Pancreas (tissue), 10 donors: Measurements from ENCODE around the gene CREB1. TPM values are rescaled to one million over a fixed set of nuclear protein-coding genes. Genes with fewer than 3 reads are reported as not detected.

Experiments
- ATAC-seq, 4 donors: fragments of 200-7000 bp; cut with Tn5 transposase; one replicate each; pipeline versions ENCODE4 v1.8.0 to v1.9.1; 2020; ENCODE audit warnings: mild to moderate bottlenecking in 4 of 4, moderate library complexity in 4 of 4
- DNase-seq, 6 donors: peaks; one replicate each; pipeline ENCODE4 v3.0.0-alpha.2; 2020
- FAIRE-seq: peaks from 2 replicates; lab custom pipeline; 2012; peaks lifted over from hg19 to GRCh38; lab: Jason Lieb, UNC
- H3K27ac ChIP-seq, 4 donors: fragments of 200-600 bp; sonication (generic); 1 replicate in 3 of 4; 2 replicates in 1 of 4; pipeline versions ENCODE4 v1.5.0 to v1.8.0; 2020
- H3K27me3 ChIP-seq, 4 donors: fragments of 200-600 bp; one replicate each; pipeline ENCODE4 v1.8.0; 2021
- H3K36me3 ChIP-seq, 3 donors: fragments of 200-600 bp; sonication (generic) in 1 of 3; one replicate each; pipeline versions ENCODE4 v1.5.0 to v1.8.0; 2020 to 2021
- H3K4me1 ChIP-seq, 3 donors: fragments of 200-600 bp; one replicate each; pipeline ENCODE4 v1.8.0; 2021
- H3K4me3 ChIP-seq, 4 donors: fragments of 200-600 bp; sonication (generic) in 2 of 4; one replicate each; pipeline versions ENCODE4 v1.5.0 to v1.8.0; 2020 to 2021
- H3K9me3 ChIP-seq, 4 donors: fragments of 200-600 bp; one replicate each; pipeline ENCODE4 v1.8.0; 2021
- CTCF ChIP-seq, 4 donors: fragments of 200-600 bp; sonication (generic) in 3 of 4; IDR thresholded peaks; one replicate each; pipeline versions ENCODE4 v1.5.0 to v1.8.0; 2021; ENCODE audit warnings: antibody characterized with exemption in 4 of 4
- WGBS, 2 donors: extraction: QIAGEN DNeasy Blood & Tissue Kit; methylation state at CpG; one replicate each; pipeline ENCODE4 v1.1.7; 2013; 5-methylcytosine and 5-hydroxymethylcytosine counted together
- intact Hi-C, 3 donors: fragments of 100-400 bp; cut with DNase I; formaldehyde crosslinking; loops; one replicate each; pipeline versions ENCODE4 v1.11.1 to v1.14.2; 2022
- polyA plus RNA-seq, 2 donors: library from polyadenylated mRNA; stranded (reverse); fragments of 200-250 nt; gene quantifications; one replicate each; pipeline ENCODE4 v1.2.3, GENCODE V29; 2013
- total RNA-seq, 6 donors: library from RNA; stranded (reverse); fragmentation: NEBNext Ultra II Directional in 4 of 6; extraction: Animal tissue kit (Norgen Biotek cat#: 25700) in 4 of 6; gene quantifications; one replicate each; pipeline versions ENCODE4 v1.2.1 to v1.2.4, GENCODE V29; 2021 to 2023
- donor health status: healthy with polysubstance abuse.
- donor health status: DM: no; HTN: no; CAD: no; lungs with moderate emphysema.
- donor health status: DM: no; HTN: no; CAD: no.
- donor health status: control.
- donor health status: control.
- donor health status: Bipolar disorder and iron deficiency.
- donor health status: DM: yes; HTN: yes; CAD: no.
- donor health status: DM: no; HTN: no; CAD: no.
- donor health status: DM: no; HTN: no; CAD: no.
- donor health status: DM: yes; HTN: yes; CAD: no.

Gene CREB1
- total and polyA plus RNA-seq, 8 donors, result 3.2 to 36.4 (median 19.1) TPM

GRCh38 chr2:207589143-207589542 is 59.4 kb downstream of the CREB1 start:
- H3K36me3 ChIP-seq, result peaks cover 0 to 21% (median 4%) of the 10 kb centered on the region in 3 donors
- no peak overlapping the region for H3K4me3 ChIP-seq
- intact Hi-C loops, result no loop called here
- no peaks in the 10 kb centered on the region for H3K4me1 ChIP-seq
- DNase-seq (no peak), FAIRE-seq (no peak), ATAC-seq (no peak)
- H3K27me3 ChIP-seq, result no peaks in the 10 kb centered on the region
- no peak for TF ChIP-seq CTCF (IDR thresholded peaks at IDR 0.05)
- no peak overlapping the region for H3K27ac ChIP-seq
- H3K9me3 ChIP-seq, result no peaks in the 10 kb centered on the region

GRCh38 chr2:207593277-207593676 is 63.5 kb downstream of the CREB1 start:
- Histone ChIP-seq H3K4me1 (no peaks in the 10 kb centered on the region), H3K4me3 (no peak overlapping the region), H3K27me3 (no peaks in the 10 kb centered on the region), H3K27ac (no peak overlapping the region), H3K9me3 (no peaks in the 10 kb centered on the region), H3K36me3 (peaks cover 0 to 9% (median 0%) of the 10 kb centered on the region in 3 donors)
- TF ChIP-seq CTCF (IDR thresholded peaks at IDR 0.05), result no peak
- intact Hi-C loops, result no loop called here
- ATAC-seq (no peak), FAIRE-seq (no peak), DNase-seq (no peak)

- FAIRE-seq (no peak), ATAC-seq (no peak), DNase-seq (no peak)
- intact Hi-C loops, result no loop called here
- H3K27me3 ChIP-seq, result no peaks in the 10 kb centered on the region
- no peak overlapping the region for H3K4me3 ChIP-seq
- no peak overlapping the region for H3K27ac ChIP-seq
- WGBS, 2 donors, result 81 to 83% methylated on average over 3 of the region's 3 CpGs
- H3K4me1 ChIP-seq, result no peaks in the 10 kb centered on the region
- no peak for TF ChIP-seq CTCF (IDR thresholded peaks at IDR 0.05)
- H3K36me3 ChIP-seq, result peaks cover 0 to 9% (median 0%) of the 10 kb centered on the region in 3 donors
- no peaks in the 10 kb centered on the region for H3K9me3 ChIP-seq
These were observed 64.5 kb downstream of the CREB1 start for GRCh38 chr2:207594264-207594663.

GRCh38 chr2:207594731-207595130 is 65.0 kb downstream of the CREB1 start:
- DNase-seq, result no peak
- intact Hi-C loops, result no loop called here
- ATAC-seq, result no peak
- H3K9me3 ChIP-seq, result no peaks in the 10 kb centered on the region
- FAIRE-seq, result no peak
- 97 to 98% methylated on average over 4 of the region's 4 CpGs for WGBS, 2 donors
- H3K4me3 ChIP-seq, result no peak overlapping the region
- H3K27me3 ChIP-seq, result no peaks in the 10 kb centered on the region
- no peak for TF ChIP-seq CTCF (IDR thresholded peaks at IDR 0.05)
- no peak overlapping the region for H3K27ac ChIP-seq
- H3K4me1 ChIP-seq, result no peaks in the 10 kb centered on the region
- peaks cover 0 to 9% (median 0%) of the 10 kb centered on the region in 3 donors for H3K36me3 ChIP-seq

- no peak for ATAC-seq
- TF ChIP-seq CTCF (IDR thresholded peaks at IDR 0.05), result no peak
- Histone ChIP-seq H3K27ac (no peak overlapping the region), H3K4me1 (no peaks in the 10 kb centered on the region), H3K36me3 (peaks cover 0 to 5% (median 0%) of the 10 kb centered on the region in 3 donors), H3K4me3 (no peak overlapping the region), H3K9me3 (no peaks in the 10 kb centered on the region), H3K27me3 (no peaks in the 10 kb centered on the region)
- no peak for DNase-seq
- intact Hi-C loops, result no loop called here
- no peak for FAIRE-seq
These were observed 69.9 kb downstream of the CREB1 start for GRCh38 chr2:207599636-207600035.
